ENCODE measurements around the gene RBM28. TPM values are rescaled to one million over a fixed set of nuclear protein-coding genes. Genes with fewer than 3 reads are reported as not detected.

RBM28 gene
- total and polyA plus RNA-seq, 10 of the 15 experiments (the other 5 are each of a cell fraction or from before 2014, with no cell fraction given) = 14.3 to 50.4 (median 32.8) TPM

GRCh38 chr7:128335730-128336129, 8.0 kb downstream of the RBM28 start:
- CTCF ChIA-PET = no interaction called here
- TF ChIP-seq WRNIP1 (IDR thresholded peaks at IDR 0.05; ENCODE audit: borderline replicate concordance, low read depth, low read length) = no peak
- no peak for TF ChIP-seq NFYB (IDR thresholded peaks at IDR 0.05; ENCODE audit: insufficient read depth, low read depth, low read length)
- TF ChIP-seq BACH1 (IDR thresholded peaks at IDR 0.05; ENCODE audit: borderline replicate concordance) = no peak
- TF ChIP-seq CREB1 (IDR thresholded peaks at IDR 0.05; ENCODE audit: low read depth) = no peak
- TF ChIP-seq CREM (IDR thresholded peaks at IDR 0.05; ENCODE audit: low read depth) = no peak
- TF ChIP-seq CHD1 (IDR thresholded peaks at IDR 0.05; ENCODE audit: low read depth, low read length) = no peak
- TF ChIP-seq MTA3 (IDR thresholded peaks at IDR 0.05; ENCODE audit: borderline replicate concordance, low read length) = no peak
- TF ChIP-seq ZNF217 (IDR thresholded peaks at IDR 0.05) = no peak
- SMC1A ChIA-PET (ENCODE audit: uncharacterized antibody, unreplicated experiment) = no interaction called here

GRCh38 chr7:128324368-128324680, 19.4 kb downstream of the RBM28 start:
- no peaks in the 10 kb centered on the region for H3K27me3 ChIP-seq (replicated peaks in 1 of 2; ENCODE audit: control insufficient read depth in 2 of 2, insufficient read depth in 2 of 2, low read length in 1 of 2)
- H3K9ac ChIP-seq (ENCODE audit: control insufficient read depth, insufficient read depth, low read length) = no peak overlapping the region
- in situ Hi-C loops (cut with MboI) (no loop called here), intact Hi-C loops (cut with micrococcal nuclease; ENCODE audit: unreplicated experiment) (no loop called here)
- ChIA-PET CTCF (interaction anchor here (1.7 kb wide), 1 partner anchor 189 kb away, joined by 6 read pairs; no protein-coding TSS in a partner anchor), RAD21 (ENCODE audit: unreplicated experiment) (no interaction called here), SMC1A (ENCODE audit: uncharacterized antibody, unreplicated experiment) (interaction anchor here (0.9 kb wide), 1 partner anchor 268 kb away, joined by 3 read pairs; no protein-coding TSS in a partner anchor), POLR2A (no interaction called here)
- 86% methylated on average over 9 of the region's 9 CpGs for WGBS (ENCODE audit: insufficient coverage, insufficient replicate concordance, low lambda C conversion rate, missing lambda C conversion rate)
- no peaks in the 10 kb centered on the region for H3K4me1 ChIP-seq (ENCODE audit: control insufficient read depth, insufficient read depth, low read length)
- no peak for FAIRE-seq
- no peaks in the 10 kb centered on the region for H3K9me3 ChIP-seq (replicated peaks; ENCODE audit: control insufficient read depth, insufficient read depth, low read length)
- H2AFZ ChIP-seq (ENCODE audit: control insufficient read depth, low read depth, low read length) = no peak overlapping the region
- no peak overlapping the region for H3K27ac ChIP-seq (ENCODE audit: control insufficient read depth, insufficient read depth)
- no peak overlapping the region for H3K4me3 ChIP-seq
- H4K20me1 ChIP-seq (ENCODE audit: control insufficient read depth, insufficient read depth) = no peaks in the 10 kb centered on the region
- BruUV-seq (replicated peaks) = no TSS peak
- peaks cover 9 to 14% of the 10 kb centered on the region in 2 experiments; a peak in 3 of 4 replicates for H3K36me3 ChIP-seq (ENCODE audit: control insufficient read depth in 2 of 2, insufficient read depth in 2 of 2, low read length in 1 of 2)
- H3K79me2 ChIP-seq (ENCODE audit: control insufficient read depth, insufficient read depth, low read length) = no peaks in the 10 kb centered on the region
- DNase-seq (ENCODE audit: low read depth, low spot score) = no peak
- H3K4me2 ChIP-seq (ENCODE audit: control insufficient read depth, insufficient read depth) = no peak overlapping the region
- no peak for ATAC-seq
- TF ChIP-seq ZNF384 (IDR thresholded peaks at IDR 0.05; ENCODE audit: borderline replicate concordance, low read depth, low read length) (no peak), ZZZ3 (IDR thresholded peaks at IDR 0.05; ENCODE audit: control insufficient read depth, insufficient read length, low read depth) (no peak), EED (IDR thresholded peaks at IDR 0.05; ENCODE audit: low read depth) (no peak), MEF2B (IDR thresholded peaks at IDR 0.05; ENCODE audit: partially characterized antibody, poor library complexity, severe bottlenecking) (no peak), NFYB (IDR thresholded peaks at IDR 0.05; ENCODE audit: insufficient read depth, low read depth, low read length) (no peak), ESRRA (IDR thresholded peaks at IDR 0.05; ENCODE audit: low read length) (no peak), SMC3 (IDR thresholded peaks at IDR 0.05; ENCODE audit: borderline replicate concordance, low read length) (no peak), BMI1 (IDR thresholded peaks at IDR 0.05; ENCODE audit: borderline replicate concordance) (no peak), ZNF274 (IDR thresholded peaks at IDR 0.05; ENCODE audit: insufficient read depth, insufficient read length) (no peak), USF1 (IDR thresholded peaks at IDR 0.05; ENCODE audit: borderline replicate concordance, extremely low read length, insufficient read depth, low read depth, low read length) (no peak), JUND (IDR thresholded peaks at IDR 0.05; ENCODE audit: low read depth, low read length) (no peak), TARDBP (IDR thresholded peaks at IDR 0.05; ENCODE audit: borderline replicate concordance) (no peak)

More at GRCh38 chr7:128335730-128336129, 8.0 kb downstream of the RBM28 start:
- H3K4me3 ChIP-seq = no peak overlapping the region
- BruUV-seq (replicated peaks) = no TSS peak
- H2AFZ ChIP-seq (ENCODE audit: control insufficient read depth, low read depth, low read length) = no peak overlapping the region
- H4K20me1 ChIP-seq (ENCODE audit: control insufficient read depth, insufficient read depth) = no peaks in the 10 kb centered on the region
- H3K79me2 ChIP-seq (ENCODE audit: control insufficient read depth, insufficient read depth, low read length) = peaks cover 1% of the 10 kb centered on the region
- ChIA-PET RAD21 (ENCODE audit: unreplicated experiment) (interaction anchor here (0.6 kb wide), 1 partner anchor 787 kb away, joined by 3 read pairs; no protein-coding TSS in a partner anchor), POLR2A (no interaction called here)
- no peaks in the 10 kb centered on the region for H3K4me1 ChIP-seq (ENCODE audit: control insufficient read depth, insufficient read depth, low read length)
- no peak overlapping the region for H3K4me2 ChIP-seq (ENCODE audit: control insufficient read depth, insufficient read depth)
- in situ Hi-C loops (cut with MboI) (no loop called here), intact Hi-C loops (cut with micrococcal nuclease; ENCODE audit: unreplicated experiment) (no loop called here)
- H3K9me3 ChIP-seq (replicated peaks; ENCODE audit: control insufficient read depth, insufficient read depth, low read length) = no peaks in the 10 kb centered on the region
- H3K27me3 ChIP-seq (replicated peaks in 1 of 2; ENCODE audit: control insufficient read depth in 2 of 2, insufficient read depth in 2 of 2, low read length in 1 of 2) = no peaks in the 10 kb centered on the region
- DNase-seq (ENCODE audit: low read depth, low spot score) = no peak
- no peak overlapping the region for H3K9ac ChIP-seq (ENCODE audit: control insufficient read depth, insufficient read depth, low read length)
- no peak for ATAC-seq
- 97% methylated on average over 3 of the region's 3 CpGs for WGBS (ENCODE audit: insufficient coverage, insufficient replicate concordance, low lambda C conversion rate, missing lambda C conversion rate)
- H3K36me3 ChIP-seq (ENCODE audit: control insufficient read depth in 2 of 2, insufficient read depth in 2 of 2, low read length in 1 of 2) = peaks cover 6 to 16% of the 10 kb centered on the region in 2 experiments
- FAIRE-seq = no peak
- no peak overlapping the region for H3K27ac ChIP-seq (ENCODE audit: control insufficient read depth, insufficient read depth)
